ENCODE results near the gene PIK3CA. TPM values are rescaled to one million over a fixed set of nuclear protein-coding genes. Genes with fewer than 3 reads are reported as not detected.
A peak's percentile ranks its signal among the peaks of the same experiment; 100 is the strongest.
"Not testable (repeated sequence)": the region's sequence is repeated elsewhere in the genome, so short reads cannot be mapped to it uniquely, and the experiment has no call there.

The PIK3CA gene
- polyA plus RNA-seq, 6 donors from 2014 or later: 14.8 to 30.1 (median 22.9) TPM

DNA sequence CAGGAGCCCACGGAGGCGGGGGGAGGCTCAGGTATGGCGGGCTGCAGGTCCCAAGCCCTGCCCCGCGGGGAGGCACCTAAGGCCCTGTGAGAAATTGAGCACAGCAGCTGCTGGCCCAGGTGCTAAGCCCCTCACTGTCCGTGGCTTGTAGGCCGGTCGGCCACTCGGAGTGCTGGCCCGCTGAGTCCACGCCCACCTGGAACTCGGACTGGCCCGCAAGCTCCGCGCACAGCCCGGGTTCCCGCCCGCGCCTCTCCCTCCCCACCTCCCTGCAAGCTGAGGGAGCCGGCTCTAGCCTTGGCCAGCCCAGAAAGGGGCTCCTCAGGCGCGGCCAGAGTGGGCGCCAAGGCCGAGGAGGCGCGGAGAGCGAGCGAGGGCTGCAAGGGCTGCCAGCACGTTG lies 115.0 kb downstream of the PIK3CA start:
- no peaks in the 10 kb centered on the region for H3K27me3 Mint-ChIP-seq
- H3K4me1 Mint-ChIP-seq: peaks cover 45 to 65% (median 50%) of the 10 kb centered on the region in 3 donors
- H3K36me3 Mint-ChIP-seq: peaks cover 0 to 13% of the 10 kb centered on the region in 2 donors
- no peak for ATAC-seq (ENCODE audit: low read depth in 2 of 2)
- no peak overlapping the region for H3K4me3 Mint-ChIP-seq
- H3K9me3 Mint-ChIP-seq: peaks cover 6 to 20% (median 14%) of the 10 kb centered on the region in 7 donors
- no peak for DNase-seq
- H3K27ac Mint-ChIP-seq: no peak overlapping the region

- Mint-ChIP-seq H3K27me3 (no peaks in the 10 kb centered on the region), H3K4me3 (no peak overlapping the region), H3K4me1 (peaks cover 50 to 68% (median 55%) of the 10 kb centered on the region in 3 donors), H3K9me3 (peaks cover 2 to 13% (median 12%) of the 10 kb centered on the region in 7 donors), H3K27ac (peak overlapping the region in 4 of 6 donors; percentile 5 to 77 (median 36)), H3K36me3 (peaks cover 0 to 7% of the 10 kb centered on the region in 2 donors)
- no peak for DNase-seq
- no peak for ATAC-seq (ENCODE audit: low read depth in 2 of 2)
Measured at GRCh38 chr3:179264449-179264848, 116.3 kb downstream of the PIK3CA start.

DNA sequence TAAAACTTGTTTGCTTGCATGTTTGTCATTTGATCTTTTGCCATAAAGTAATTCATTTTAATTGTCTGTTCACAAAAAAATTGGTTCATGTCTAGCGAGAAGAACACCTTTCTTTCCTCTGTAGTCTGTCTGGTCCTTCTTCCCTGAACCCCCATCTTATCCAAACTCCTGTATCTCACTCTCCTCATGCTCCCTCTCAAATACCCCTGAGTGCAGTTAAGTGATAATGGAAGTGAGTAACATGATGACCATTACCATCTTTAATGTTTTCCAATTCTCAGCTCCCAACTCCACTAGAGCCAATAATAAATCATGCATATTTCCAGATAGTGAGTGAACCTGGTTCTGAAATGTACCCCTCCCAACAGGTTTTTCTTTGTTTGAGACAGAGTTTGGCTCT lies 116.9 kb downstream of the PIK3CA start:
- Mint-ChIP-seq H3K4me1 (peaks cover 44 to 63% (median 51%) of the 10 kb centered on the region in 3 donors), H3K27ac (peak overlapping the region in 4 of 6 donors; percentile 8 to 93 (median 80)), H3K9me3 (peaks cover 2 to 6% (median 5%) of the 10 kb centered on the region in 7 donors), H3K4me3 (peak overlapping the region in 3 of 8 donors; percentile 14 to 85 (median 31)), H3K36me3 (peaks cover 0 to under 1% of the 10 kb centered on the region in 2 donors), H3K27me3 (no peaks in the 10 kb centered on the region)
- ATAC-seq (ENCODE audit: low read depth in 2 of 2): no peak
- no peak for DNase-seq

GRCh38 chr3:179265875-179266274 lies 117.7 kb downstream of the PIK3CA start:
- Mint-ChIP-seq H3K36me3 (no peaks in the 10 kb centered on the region), H3K4me1 (peaks cover 38 to 55% (median 45%) of the 10 kb centered on the region in 3 donors), H3K4me3 (peak overlapping the region; percentile 25 to 85 (median 78)), H3K9me3 (peaks cover 0 to 2% (median 0%) of the 10 kb centered on the region in 7 donors), H3K27ac (peak overlapping the region in 5 of 6 donors; percentile 1 to 80 (median 57)), H3K27me3 (no peaks in the 10 kb centered on the region)
- peak; percentile 26 for DNase-seq
- ATAC-seq (ENCODE audit: low read depth in 2 of 2): peak; percentile 32 to 40

- ATAC-seq (ENCODE audit: low read depth in 2 of 2) (peak; percentile 84 to 85), DNase-seq (peak; percentile 19)
- Mint-ChIP-seq H3K36me3 (no peaks in the 10 kb centered on the region), H3K4me1 (peaks cover 37 to 51% (median 44%) of the 10 kb centered on the region in 3 donors), H3K27me3 (no peaks in the 10 kb centered on the region), H3K9me3 (peaks cover 0 to 2% (median 0%) of the 10 kb centered on the region in 7 donors), H3K4me3 (peak overlapping the region; percentile 39 to 89 (median 84)), H3K27ac (peak overlapping the region in 5 of 6 donors; percentile 2 to 91 (median 81))
Measured at GRCh38 chr3:179266701-179267211, 118.6 kb downstream of the PIK3CA start.

- Mint-ChIP-seq H3K9me3 (peaks cover 0 to 2% (median 0%) of the 10 kb centered on the region in 7 donors), H3K4me1 (peaks cover 37 to 43% (median 41%) of the 10 kb centered on the region in 3 donors), H3K27ac (peak overlapping the region in 4 of 6 donors; percentile 15 to 73 (median 44)), H3K27me3 (no peaks in the 10 kb centered on the region), H3K36me3 (no peaks in the 10 kb centered on the region), H3K4me3 (peak overlapping the region in 5 of 8 donors; percentile 2 to 75 (median 54))
- DNase-seq (no peak), ATAC-seq (ENCODE audit: low read depth in 2 of 2) (no peak)
Measured at GRCh38 chr3:179268400-179269051, 120.4 kb downstream of the PIK3CA start.

DNA sequence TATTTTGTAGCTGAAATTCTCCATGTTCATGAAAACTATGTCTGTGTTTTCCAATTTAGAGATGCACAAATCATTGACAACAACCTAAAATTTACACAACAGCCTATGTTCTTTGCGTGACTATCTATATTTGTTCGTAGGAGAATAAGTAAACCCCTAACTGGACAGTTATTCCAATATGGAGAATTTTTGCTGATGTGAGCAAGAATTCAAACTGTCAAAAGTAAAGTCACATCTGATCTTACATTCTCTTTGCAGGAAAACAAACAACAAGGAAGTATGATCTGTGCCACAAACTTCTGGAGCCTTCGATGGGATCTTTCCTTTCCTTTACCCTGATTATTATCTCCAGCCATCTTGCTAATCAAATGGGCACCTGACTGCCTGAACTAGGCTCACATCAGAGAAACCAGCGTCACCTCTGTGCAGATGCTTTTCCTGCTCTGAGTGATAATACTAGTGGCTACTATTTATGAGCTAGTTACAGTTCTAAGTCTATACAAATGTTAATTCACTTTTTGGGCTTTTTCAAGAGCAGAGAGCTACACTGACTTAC lies 121.1 kb downstream of the PIK3CA start:
- Mint-ChIP-seq H3K27ac (peak overlapping the region in 1 of 6 donors; percentile 75), H3K9me3 (peaks cover 0 to 2% (median 0%) of the 10 kb centered on the region in 7 donors), H3K36me3 (no peaks in the 10 kb centered on the region), H3K4me1 (peaks cover 37 to 43% (median 41%) of the 10 kb centered on the region in 3 donors), H3K4me3 (no peak overlapping the region), H3K27me3 (no peaks in the 10 kb centered on the region)
- ATAC-seq (ENCODE audit: low read depth in 2 of 2): no peak
- DNase-seq: no peak

- no peaks in the 10 kb centered on the region for H3K36me3 Mint-ChIP-seq
- H3K27ac Mint-ChIP-seq: no peak overlapping the region
- H3K9me3 Mint-ChIP-seq: peaks cover 0 to 2% (median 0%) of the 10 kb centered on the region in 7 donors
- peaks cover 12 to 20% (median 18%) of the 10 kb centered on the region in 3 donors for H3K4me1 Mint-ChIP-seq
- no peak overlapping the region for H3K4me3 Mint-ChIP-seq
- ATAC-seq (ENCODE audit: low read depth in 2 of 2) (no peak), DNase-seq (no peak)
- H3K27me3 Mint-ChIP-seq: peaks cover 0 to 8% (median 0%) of the 10 kb centered on the region in 3 donors
Measured at GRCh38 chr3:179272385-179272784, 124.2 kb downstream of the PIK3CA start.

DNA sequence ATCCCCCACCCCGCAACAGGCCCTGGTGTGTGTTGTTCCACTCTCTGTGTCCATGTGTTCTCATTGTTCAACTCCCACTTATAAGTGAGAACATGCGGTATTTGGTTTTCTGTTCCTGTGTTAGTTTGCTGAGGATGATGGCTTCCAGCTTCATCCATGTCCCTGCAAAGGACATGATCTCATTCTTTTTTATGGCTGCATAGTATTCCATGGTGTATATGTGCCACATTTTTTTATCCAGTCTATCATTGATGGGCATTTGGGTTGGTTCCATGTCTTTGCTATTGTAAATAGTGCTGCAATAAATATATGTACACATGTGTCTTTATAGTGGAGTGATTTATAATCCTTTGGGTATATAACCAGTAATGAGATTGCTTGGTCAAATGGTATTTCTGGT lies 126.3 kb downstream of the PIK3CA start:
- not testable (repeated sequence) for H3K4me1 Mint-ChIP-seq; H3K27me3 Mint-ChIP-seq; H3K9me3 Mint-ChIP-seq; DNase-seq; ATAC-seq (ENCODE audit: low read depth in 2 of 2); H3K27ac Mint-ChIP-seq; H3K36me3 Mint-ChIP-seq; H3K4me3 Mint-ChIP-seq

- Mint-ChIP-seq H3K27me3 (peaks cover 0 to 8% (median 0%) of the 10 kb centered on the region in 3 donors), H3K36me3 (no peaks in the 10 kb centered on the region), H3K9me3 (peaks cover 0 to 2% (median 0%) of the 10 kb centered on the region in 7 donors), H3K4me1 (peaks cover 0 to 4% (median 0%) of the 10 kb centered on the region in 3 donors), H3K27ac (no peak overlapping the region), H3K4me3 (no peak overlapping the region)
- ATAC-seq (ENCODE audit: low read depth in 2 of 2) (no peak), DNase-seq (no peak)
Measured at GRCh38 chr3:179276001-179276400, 127.8 kb downstream of the PIK3CA start.

DNA sequence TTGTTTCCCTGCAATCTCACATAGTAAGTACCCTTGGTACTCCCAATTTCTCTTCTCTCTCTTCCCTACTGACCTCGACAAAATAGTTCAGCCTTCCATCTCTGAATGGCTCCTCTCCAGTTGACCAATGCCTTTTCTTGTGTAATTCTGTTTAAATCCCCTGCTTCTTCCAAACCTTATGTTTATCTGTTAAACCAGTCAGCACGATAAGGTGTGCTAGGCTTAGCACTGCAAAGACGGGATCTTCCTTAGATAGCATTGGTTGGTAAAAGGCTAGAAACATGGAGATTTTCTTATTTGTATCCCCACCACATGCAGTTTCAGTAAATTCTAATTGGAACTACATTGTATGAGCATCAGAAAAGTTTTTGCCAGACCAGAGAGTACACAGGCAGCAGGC lies 128.6 kb downstream of the PIK3CA start:
- Mint-ChIP-seq H3K9me3 (peaks cover 0 to 2% (median 0%) of the 10 kb centered on the region in 7 donors), H3K4me3 (no peak overlapping the region), H3K27ac (peak overlapping the region in 1 of 6 donors; percentile 2), H3K4me1 (peaks cover 0 to 4% (median 0%) of the 10 kb centered on the region in 3 donors), H3K27me3 (peaks cover 0 to 8% (median 0%) of the 10 kb centered on the region in 3 donors), H3K36me3 (no peaks in the 10 kb centered on the region)
- ATAC-seq (ENCODE audit: low read depth in 2 of 2) (no peak), DNase-seq (no peak)

GRCh38 chr3:179278151-179278550 lies 130.0 kb downstream of the PIK3CA start:
- ATAC-seq (ENCODE audit: low read depth in 2 of 2): no peak
- peaks cover 0 to 4% (median 0%) of the 10 kb centered on the region in 3 donors for H3K4me1 Mint-ChIP-seq
- H3K4me3 Mint-ChIP-seq: no peak overlapping the region
- no peak overlapping the region for H3K27ac Mint-ChIP-seq
- no peaks in the 10 kb centered on the region for H3K36me3 Mint-ChIP-seq
- peaks cover 0 to 8% (median 5%) of the 10 kb centered on the region in 3 donors for H3K27me3 Mint-ChIP-seq
- DNase-seq: no peak
- H3K9me3 Mint-ChIP-seq: peaks cover 0 to 2% (median 0%) of the 10 kb centered on the region in 7 donors

DNA sequence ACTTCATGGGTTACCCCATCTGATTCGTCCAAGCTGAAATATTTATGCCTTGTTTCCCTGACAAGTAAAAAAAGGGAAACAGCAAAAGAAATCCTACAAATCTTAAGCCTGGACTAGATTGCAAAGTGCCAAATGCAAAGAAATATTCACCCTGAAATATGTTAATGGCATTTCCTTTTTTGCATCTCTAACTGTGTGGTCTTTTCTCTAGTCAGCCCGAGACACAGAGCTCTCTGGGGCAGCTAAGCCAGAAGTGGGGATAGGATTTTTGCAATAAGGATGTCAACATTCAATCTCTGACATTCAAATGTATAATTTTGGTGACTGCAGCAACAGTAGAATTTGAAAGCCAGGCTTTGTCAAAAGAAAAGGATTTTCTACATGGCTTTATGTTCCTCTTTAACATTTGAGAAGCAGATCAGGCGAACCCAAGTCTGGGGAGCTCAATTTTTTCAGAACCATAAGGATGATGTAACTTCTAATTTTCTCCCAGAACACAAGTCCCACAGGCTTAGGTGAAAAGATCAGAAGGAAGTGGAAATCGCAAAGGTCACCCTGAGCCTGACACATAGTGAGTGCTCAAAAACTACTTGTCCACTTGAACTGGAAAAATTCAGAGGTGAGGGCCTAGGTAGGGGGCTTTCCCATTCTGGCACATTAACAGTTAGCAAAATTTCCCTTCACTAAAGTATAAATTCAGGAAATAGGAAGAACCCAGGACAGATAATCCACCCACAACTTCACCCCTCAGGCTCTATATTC lies 131.0 kb downstream of the PIK3CA start:
- no peak for ATAC-seq (ENCODE audit: low read depth in 2 of 2)
- Mint-ChIP-seq H3K36me3 (no peaks in the 10 kb centered on the region), H3K27me3 (peaks cover 0 to 8% (median 5%) of the 10 kb centered on the region in 3 donors)

More for the DNA sequence above, 131.0 kb downstream of the PIK3CA start:
- Mint-ChIP-seq H3K4me3 (no peak overlapping the region), H3K4me1 (peaks cover 0 to 4% (median 0%) of the 10 kb centered on the region in 3 donors), H3K9me3 (peaks cover 0 to 2% (median 0%) of the 10 kb centered on the region in 7 donors), H3K27ac (no peak overlapping the region)
- DNase-seq: no peak
